HepG2 (cell line): Measurements from ENCODE around the gene KCNS1. TPM values are rescaled to one million over a fixed set of nuclear protein-coding genes. Genes with fewer than 3 reads are reported as not detected.
A peak's percentile ranks its signal among the peaks of the same experiment; 100 is the strongest.

Experiments used
- ATAC-seq: fragments of 200-7000 bp; cut with Tn5 transposase; 3 replicates; pipeline ENCODE4 v1.9.1; 2020; ENCODE audit warnings: mild to moderate bottlenecking, moderate library complexity
- BruUV-seq: library from RNA; stranded (reverse); fragments of 400-500 nt; replicated peaks from 2 replicates; lab custom pipeline; 2021; lab: Mats Ljungman, UMichigan
- CTCF ChIA-PET: fragments of 300-600 bp; formaldehyde crosslinking; extraction: SDS; loops from one replicate; lab custom pipeline; 2021; ENCODE audit warnings: low total read pairs, inconsistent platforms, low intra/inter-chr PET ratio; lab: Yijun Ruan, JAX
- POLR2A ChIA-PET: fragments of 350-600 bp; sonication (Branson Sonifier 250); formaldehyde crosslinking; loops from one replicate; lab custom pipeline; 2020; ENCODE audit warnings: antibody characterized with exemption, inconsistent platforms; lab: Yijun Ruan, JAX
- DNase-seq: peaks from one replicate; pipeline ENCODE4 v3.0.0-alpha.2; 2015; ENCODE audit warnings: low spot score
- FAIRE-seq: peaks from 3 replicates; lab custom pipeline; 2011; peaks lifted over from hg19 to GRCh38; lab: Jason Lieb, UNC
- H2AFZ ChIP-seq: one replicate; pipeline ENCODE4 v1.6.1; 2011; ENCODE audit warnings: low read length, inconsistent platforms
- H3K27ac ChIP-seq: fragments of 300-600 bp; 3 replicates; pipeline ENCODE4 v1.8.0; 2011; ENCODE audit warnings: mixed run types, mild to moderate bottlenecking, mixed read lengths, low read length, inconsistent platforms; ENCODE audit not compliant: insufficient read depth; ENCODE audit errors: extremely low read length
- H3K27me3 ChIP-seq, 2 experiments: fragments of 200-600 bp in 1 of 2; 2 replicates in 1 of 2; 3 replicates in 1 of 2; pipeline versions ENCODE4 v1.6.0 to v1.8.0; 2011; ENCODE audit warnings: low read length in 2 of 2, mild to moderate bottlenecking in 2 of 2, moderate library complexity in 2 of 2, inconsistent platforms in 1 of 2; ENCODE audit not compliant: insufficient read depth in 2 of 2, control insufficient read depth in 1 of 2
- H3K36me3 ChIP-seq, 2 experiments: fragments of 200-600 bp in 1 of 2; replicated peaks in 1 of 2; 2 replicates in 1 of 2; 3 replicates in 1 of 2; pipeline versions ENCODE4 v1.5.1 to v1.8.0; 2011; ENCODE audit warnings: low read length in 2 of 2, inconsistent platforms in 1 of 2; ENCODE audit not compliant: insufficient read depth in 2 of 2, control insufficient read depth in 1 of 2
- H3K4me1 ChIP-seq: 2 replicates; pipeline ENCODE4 v1.5.1; 2012; ENCODE audit warnings: low read length, inconsistent platforms; ENCODE audit not compliant: insufficient read depth
- H3K4me2 ChIP-seq: 2 replicates; pipeline ENCODE4 v1.6.0; 2011; ENCODE audit warnings: low read depth, low read length, inconsistent platforms
- H3K4me3 ChIP-seq, 3 experiments: fragments of 200-600 bp in 1 of 3; sonication (generic), shearing (Covaris generic) in 1 of 3; replicated peaks in 1 of 3; 2 replicates each; pipeline ENCODE4 v1.5.1; 2011 to 2016; ENCODE audit warnings: low read length in 3 of 3, inconsistent platforms in 2 of 3, low read depth in 2 of 3, mild to moderate bottlenecking in 2 of 3, control low read depth in 1 of 3, mixed read lengths in 1 of 3; ENCODE audit not compliant: insufficient read depth in 1 of 3
- H3K79me2 ChIP-seq: one replicate; pipeline ENCODE4 v1.6.1; 2011; ENCODE audit warnings: low read length, inconsistent platforms; ENCODE audit not compliant: insufficient read depth
- H3K9ac ChIP-seq: 2 replicates; pipeline ENCODE4 v1.6.0; 2011; ENCODE audit warnings: mild to moderate bottlenecking, low read depth, low read length, inconsistent platforms; ENCODE audit not compliant: insufficient read depth
- H3K9me3 ChIP-seq: 2 replicates; pipeline ENCODE4 v1.5.1; 2012; ENCODE audit warnings: mild to moderate bottlenecking, low read length
- H4K20me1 ChIP-seq: 2 replicates; pipeline ENCODE4 v1.6.0; 2011; ENCODE audit warnings: inconsistent platforms, mild to moderate bottlenecking, low read length, moderate library complexity; ENCODE audit not compliant: insufficient read depth
- CEBPB ChIP-seq: IDR thresholded peaks from 2 replicates; pipeline ENCODE4 v1.6.1; 2011; ENCODE audit warnings: low read depth, low read length, improper control_type of control experiment, borderline replicate concordance
- CTCF ChIP-seq: sonication (generic); formaldehyde crosslinking; IDR thresholded peaks from 2 replicates; pipeline ENCODE4 v1.5.0; 2020; ENCODE audit warnings: mild to moderate bottlenecking, missing genetic modification reagents, moderate library complexity
- RAD21 ChIP-seq: fragments of 450-650 bp; formaldehyde crosslinking; IDR thresholded peaks from 2 replicates; pipeline ENCODE4 v1.5.0; 2020; ENCODE audit warnings: mild to moderate bottlenecking
- REL ChIP-seq: sonication (generic); formaldehyde crosslinking; conservative IDR thresholded peaks from 2 replicates; pipeline ENCODE4 v1.8.0; 2022; ENCODE audit warnings: mild to moderate bottlenecking, missing genetic modification reagents, moderate library complexity
- SMC3 ChIP-seq: IDR thresholded peaks from 2 replicates; pipeline ENCODE4 v1.6.1; 2011; ENCODE audit warnings: low read length, improper control_type of control experiment
- SNRNP70 ChIP-seq: fragments of 200-400 bp; formaldehyde crosslinking; IDR thresholded peaks from 2 replicates; pipeline ENCODE4 v1.6.1; 2017; ENCODE audit warnings: mild to moderate bottlenecking, low read depth, low read length, moderate library complexity
- STAG1 ChIP-seq: sonication (generic); formaldehyde crosslinking; IDR thresholded peaks from 2 replicates; pipeline ENCODE4 v1.4.0; 2020; ENCODE audit warnings: missing genetic modification reagents
- TRAFD1 ChIP-seq: sonication (generic); formaldehyde crosslinking; IDR thresholded peaks from 2 replicates; pipeline ENCODE4 v1.5.1; 2020; ENCODE audit warnings: missing genetic modification reagents, mild to moderate bottlenecking, borderline replicate concordance
- ZNF569 ChIP-seq: sonication (generic); formaldehyde crosslinking; IDR thresholded peaks from 2 replicates; pipeline ENCODE4 v1.5.0; 2020; ENCODE audit warnings: mild to moderate bottlenecking, missing genetic modification reagents, moderate library complexity, borderline replicate concordance
- ZNF792 ChIP-seq: IDR thresholded peaks from 2 replicates; pipeline ENCODE4 v1.6.1; 2016
- WGBS: methylation state at CpG from one replicate; pipeline ENCODE4 v1.1.6; 2017; ENCODE audit warnings: low lambda C conversion rate; 5-methylcytosine and 5-hydroxymethylcytosine counted together
- in situ Hi-C: cut with HindIII; loops from 2 replicates; pipeline ENCODE4 v1.10.0; 2017; ENCODE audit warnings: low pct_unique_long_range_greater_than_20kb; ENCODE audit not compliant: extremely low pct_ligation_motif_present
- intact Hi-C: fragments of 100-400 bp; cut with micrococcal nuclease; formaldehyde crosslinking; loops from one replicate; pipeline ENCODE4 v1.10.0; 2022; ENCODE audit not compliant: unreplicated experiment
- polyA plus RNA-seq, 8 experiments: library from polyadenylated mRNA; depleted of rRNA in 3 of 8; stranded (reverse) in 7 of 8; unstranded in 1 of 8; fragments of >200 nt; fragmentation: Illumina TruSeq in 4 of 8; extraction: Trizol in 4 of 8; gene quantifications; 2 replicates each; pipeline versions ENCODE4 v1.2.1 to v1.2.3, GENCODE V29; 2011 to 2016; ENCODE audit warnings: low read depth in 4 of 8, missing spikeins in 1 of 8, mixed read lengths in 1 of 8; ENCODE audit not compliant: insufficient read depth in 1 of 8
- total RNA-seq, 5 experiments: library from RNA; depleted of rRNA; stranded (reverse); fragments of >200 nt; fragmentation: Illumina TruSeq; extraction: Trizol; gene quantifications; 2 replicates each; pipeline ENCODE4 v1.2.3, GENCODE V29; 2016; ENCODE audit warnings: low read depth in 1 of 5

The KCNS1 gene
- total and polyA plus RNA-seq, 2 of the 13 experiments (the other 11 are each of a cell fraction or from before 2014, with no cell fraction given) = 0.03 TPM; not detected in 1

GRCh38 chr20:45082468-45082867 lies 18.5 kb downstream of the KCNS1 start (continued):
- no peak for TF ChIP-seq TRAFD1
- TF ChIP-seq SNRNP70 = no peak
- TF ChIP-seq CEBPB = no peak
- TF ChIP-seq, all 625 proteins: peak for 0

- ATAC-seq (peak; percentile 77), DNase-seq (peak; percentile 63), FAIRE-seq (no peak)
- H3K27me3 ChIP-seq = no peaks in the 10 kb centered on the region
- no peaks in the 10 kb centered on the region for H3K79me2 ChIP-seq
- no peak overlapping the region for H3K4me3 ChIP-seq
- no peak overlapping the region for H3K27ac ChIP-seq
- peaks cover 8% of the 10 kb centered on the region for H3K9me3 ChIP-seq
- ChIA-PET CTCF (interaction anchor here (0.7 to 2.6 kb wide), 4 partner anchors 14 to 38 kb away, joined by 3 to 16 read pairs (median 4); no protein-coding TSS in a partner anchor), POLR2A (no interaction called here)
- peak; percentile 45; the same call in 1 of the 2 replicates for TF ChIP-seq RAD21 (CRISPR knock-in tag)
- TF ChIP-seq ZNF792 = peak; percentile 78; the same call in 1 of the 2 replicates
- TF ChIP-seq SMC3 = peak; percentile 46; the same call in 1 of the 2 replicates
- TF ChIP-seq ZNF569 (CRISPR knock-in tag) = no peak
- TF ChIP-seq STAG1 (CRISPR knock-in tag) = peak; percentile 24
- TF ChIP-seq CTCF (CRISPR knock-in tag) = peak; percentile 56
- TF ChIP-seq REL (CRISPR knock-in tag) = no peak
- intact Hi-C loops (no loop called here), in situ Hi-C loops (no loop called here)
- H3K36me3 ChIP-seq = peaks cover 5 to 11% of the 10 kb centered on the region in 2 experiments; a peak in 3 of 5 replicates
- H2AFZ ChIP-seq = no peak overlapping the region
- H3K9ac ChIP-seq = no peak overlapping the region
- peaks cover 25% of the 10 kb centered on the region for H3K4me1 ChIP-seq
- no peak overlapping the region for H3K4me2 ChIP-seq
- WGBS = 80% methylated on average over 5 of the region's 5 CpGs
- no peaks in the 10 kb centered on the region for H4K20me1 ChIP-seq
- no TSS peak for BruUV-seq
Measured at GRCh38 chr20:45080867-45081624, 19.9 kb downstream of the KCNS1 start.
